Measurements from ENCODE around the gene NXPH2. TPM values are rescaled to one million over a fixed set of nuclear protein-coding genes. Genes with fewer than 3 reads are reported as not detected.
"Not testable (repeated sequence)": the region's sequence is repeated elsewhere in the genome, so short reads cannot be mapped to it uniquely, and the experiment has no call there.

Gene NXPH2
- total RNA-seq, 1 donor from 2014 or later, result not detected

GRCh38 chr2:138652378-138652777, 127.8 kb downstream of the NXPH2 start:
- no peak for DNase-seq (ENCODE audit: extremely low spot score, unreplicated experiment)
- no peaks in the 10 kb centered on the region for H3K9me3 Mint-ChIP-seq (ENCODE audit: unreplicated experiment)

GRCh38 chr2:138649571-138649970, 130.6 kb downstream of the NXPH2 start:
- Mint-ChIP-seq H3K27ac (ENCODE audit: unreplicated experiment) (no peak overlapping the region), H3K4me3 (ENCODE audit: unreplicated experiment) (no peak overlapping the region), H3K36me3 (ENCODE audit: unreplicated experiment) (no peaks in the 10 kb centered on the region), H3K4me1 (ENCODE audit: unreplicated experiment) (no peaks in the 10 kb centered on the region), H3K9me3 (ENCODE audit: unreplicated experiment) (no peaks in the 10 kb centered on the region), H3K27me3 (ENCODE audit: unreplicated experiment) (no peaks in the 10 kb centered on the region)
- no peak for DNase-seq (ENCODE audit: extremely low spot score, unreplicated experiment)
- no peak for TF ChIP-seq CTCF (IDR thresholded peaks at IDR 0.05)

More at GRCh38 chr2:138652378-138652777, 127.8 kb downstream of the NXPH2 start:
- Mint-ChIP-seq H3K36me3 (ENCODE audit: unreplicated experiment) (no peaks in the 10 kb centered on the region), H3K27ac (ENCODE audit: unreplicated experiment) (no peak overlapping the region), H3K27me3 (ENCODE audit: unreplicated experiment) (peaks cover 5% of the 10 kb centered on the region), H3K4me3 (ENCODE audit: unreplicated experiment) (no peak overlapping the region), H3K4me1 (ENCODE audit: unreplicated experiment) (no peaks in the 10 kb centered on the region)
- no peak for TF ChIP-seq CTCF (IDR thresholded peaks at IDR 0.05)

- no peak overlapping the region for H3K4me3 Mint-ChIP-seq (ENCODE audit: unreplicated experiment)
- no peaks in the 10 kb centered on the region for H3K36me3 Mint-ChIP-seq (ENCODE audit: unreplicated experiment)
- H3K9me3 Mint-ChIP-seq (ENCODE audit: unreplicated experiment), result no peaks in the 10 kb centered on the region
- no peaks in the 10 kb centered on the region for H3K4me1 Mint-ChIP-seq (ENCODE audit: unreplicated experiment)
- TF ChIP-seq CTCF (IDR thresholded peaks at IDR 0.05), result no peak
- no peak for DNase-seq (ENCODE audit: extremely low spot score, unreplicated experiment)
- H3K27me3 Mint-ChIP-seq (ENCODE audit: unreplicated experiment), result no peaks in the 10 kb centered on the region
- H3K27ac Mint-ChIP-seq (ENCODE audit: unreplicated experiment), result no peak overlapping the region
Measured at GRCh38 chr2:138648606-138649005, 131.6 kb downstream of the NXPH2 start.

GRCh38 chr2:138644776-138645175, 135.4 kb downstream of the NXPH2 start:
- H3K27ac Mint-ChIP-seq (ENCODE audit: unreplicated experiment); H3K36me3 Mint-ChIP-seq (ENCODE audit: unreplicated experiment); H3K4me3 Mint-ChIP-seq (ENCODE audit: unreplicated experiment); H3K4me1 Mint-ChIP-seq (ENCODE audit: unreplicated experiment); H3K9me3 Mint-ChIP-seq (ENCODE audit: unreplicated experiment); DNase-seq (ENCODE audit: extremely low spot score, unreplicated experiment); H3K27me3 Mint-ChIP-seq (ENCODE audit: unreplicated experiment): not testable (repeated sequence)

- no peak for TF ChIP-seq CTCF (IDR thresholded peaks at IDR 0.05)
- Mint-ChIP-seq H3K4me3 (ENCODE audit: unreplicated experiment) (no peak overlapping the region), H3K9me3 (ENCODE audit: unreplicated experiment) (no peaks in the 10 kb centered on the region), H3K4me1 (ENCODE audit: unreplicated experiment) (no peaks in the 10 kb centered on the region), H3K27me3 (ENCODE audit: unreplicated experiment) (peaks cover 4% of the 10 kb centered on the region), H3K27ac (ENCODE audit: unreplicated experiment) (no peak overlapping the region), H3K36me3 (ENCODE audit: unreplicated experiment) (no peaks in the 10 kb centered on the region)
- no peak for DNase-seq (ENCODE audit: extremely low spot score, unreplicated experiment)
Measured at GRCh38 chr2:138640921-138641676, 139.1 kb downstream of the NXPH2 start.
